MV-4-11 (cell line): ENCODE measurements around the gene GPC5.

Source experiments
- DNase-seq: peaks from one replicate; lab custom pipeline; 2025; lab: John Stamatoyannopoulos, UW

GPC5 gene

DNA sequence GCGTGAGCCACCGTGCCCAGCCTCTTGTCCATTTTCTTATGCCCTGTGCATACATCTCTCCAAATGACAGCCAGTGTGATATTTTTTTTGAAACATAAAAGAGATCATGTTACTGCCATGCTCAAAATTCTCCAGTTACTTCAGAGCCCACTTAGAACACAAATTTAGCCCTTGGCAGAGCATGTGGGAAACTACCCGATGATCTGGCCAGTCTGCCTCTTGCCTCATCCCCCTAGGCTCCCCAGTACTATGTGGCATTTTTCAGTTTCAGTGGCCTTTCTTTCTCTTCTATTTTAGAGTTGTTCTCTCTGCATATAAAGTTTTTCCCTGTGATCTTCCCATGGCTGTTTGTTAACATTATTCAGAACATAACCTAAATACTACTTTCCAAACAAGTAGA, 323.0 kb downstream of the GPC5 start:
- no peak for DNase-seq

DNA sequence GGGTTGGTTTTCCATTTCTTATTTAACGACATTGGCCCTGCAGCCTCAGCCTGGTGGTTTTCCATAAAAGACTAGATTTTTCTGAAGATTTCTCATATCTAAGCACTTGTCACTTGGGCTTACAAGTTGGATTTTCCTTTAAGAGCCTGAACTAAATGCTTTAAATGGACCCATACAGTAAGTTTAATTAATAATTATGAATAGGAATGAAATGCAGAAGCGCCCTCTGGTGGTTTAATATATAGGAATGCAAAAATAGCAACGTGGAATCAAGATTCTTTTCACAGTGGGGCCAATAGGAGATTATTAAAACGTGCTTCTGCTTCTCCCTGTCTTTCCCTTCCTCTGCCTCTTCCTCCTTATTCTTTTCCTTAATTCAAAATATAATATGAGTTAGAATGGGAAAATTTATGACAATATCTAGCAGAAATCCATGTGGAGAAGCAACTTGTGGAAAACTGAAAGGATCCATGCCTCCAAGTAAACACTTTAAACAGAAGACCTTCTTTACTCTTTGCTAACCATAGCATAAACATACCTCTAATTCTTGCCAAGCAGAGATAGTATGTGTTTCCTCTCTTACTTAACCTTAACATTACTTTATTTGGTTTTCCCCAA, 324.0 kb downstream of the GPC5 start:
- peak; percentile 0 for DNase-seq

DNA sequence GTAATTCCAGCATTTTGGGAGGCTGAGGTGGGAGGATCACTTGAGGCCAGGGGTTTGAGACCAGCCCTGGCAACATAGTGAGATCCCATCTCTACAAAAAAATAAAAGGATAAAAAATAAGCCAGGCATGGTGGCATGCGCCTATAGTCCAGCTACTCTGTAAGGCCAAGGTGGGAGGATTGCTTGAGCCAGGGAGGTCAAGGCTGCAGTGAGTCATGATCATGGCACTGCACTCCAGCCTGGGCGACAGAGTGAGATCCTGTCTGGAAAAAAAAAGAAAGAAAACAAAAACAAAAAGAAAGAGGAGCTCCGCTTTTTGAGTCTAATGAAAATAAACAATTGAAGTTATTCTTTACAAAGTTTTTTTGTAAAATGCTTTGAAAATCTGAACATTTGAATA, 326.2 kb downstream of the GPC5 start:
- DNase-seq, result no peak

DNA sequence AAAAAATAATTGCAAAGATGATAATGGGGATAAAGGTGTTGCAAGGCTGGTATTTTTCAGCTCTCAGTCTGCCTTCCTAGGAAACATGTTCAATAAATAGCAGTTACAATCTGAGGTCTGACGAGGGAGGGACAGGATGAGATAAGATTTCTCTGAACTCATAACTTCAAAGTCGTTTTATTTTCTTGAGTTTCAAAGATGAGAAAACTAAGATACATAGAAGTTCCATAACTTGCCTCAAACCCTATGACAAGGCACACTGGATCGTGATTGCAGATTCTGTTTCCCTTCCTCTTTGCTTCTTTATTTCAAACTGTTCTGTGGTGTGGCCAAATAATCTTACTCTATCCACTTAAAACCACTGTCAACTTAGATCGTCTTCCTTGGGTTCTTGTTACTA, 327.2 kb downstream of the GPC5 start:
- peak; percentile 31 for DNase-seq

DNA sequence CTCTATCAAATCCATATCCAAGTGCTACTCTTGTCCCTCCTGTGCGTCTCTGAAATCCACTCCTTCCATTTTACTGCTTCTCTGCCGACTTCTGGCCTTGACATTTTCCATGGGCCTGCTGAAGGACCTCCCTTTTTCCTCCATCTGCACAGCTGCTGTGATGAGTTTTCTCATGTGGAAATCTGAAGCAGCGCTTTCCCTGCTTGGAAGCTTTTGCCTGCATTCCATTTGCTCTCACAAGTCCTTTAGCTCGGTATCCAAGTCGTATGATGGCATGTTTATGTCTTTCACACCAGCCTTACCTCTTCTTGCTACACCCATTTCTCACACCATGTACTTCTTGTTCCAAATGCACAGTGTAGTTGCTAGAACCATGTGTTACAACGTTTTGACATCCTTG, 328.2 kb downstream of the GPC5 start:
- no peak for DNase-seq

DNA sequence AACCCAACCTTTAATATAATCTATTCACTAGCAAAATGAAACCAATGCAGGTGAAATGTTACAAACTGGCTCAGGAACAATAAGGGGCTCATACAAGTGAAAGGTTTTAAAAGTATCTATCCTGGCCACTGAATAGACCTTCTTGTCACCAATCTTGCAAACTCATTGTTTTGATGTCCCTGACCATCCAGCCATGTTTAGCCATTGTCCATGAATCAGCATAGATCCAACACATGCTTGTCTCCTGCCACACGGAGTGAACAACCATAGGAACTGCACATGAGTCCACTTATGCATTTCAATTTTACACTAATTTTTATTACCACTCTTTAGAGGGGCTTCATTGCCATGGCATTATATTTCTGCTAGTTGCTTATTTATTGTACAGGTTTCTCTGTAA, 331.4 kb downstream of the GPC5 start:
- DNase-seq, result no peak

DNA sequence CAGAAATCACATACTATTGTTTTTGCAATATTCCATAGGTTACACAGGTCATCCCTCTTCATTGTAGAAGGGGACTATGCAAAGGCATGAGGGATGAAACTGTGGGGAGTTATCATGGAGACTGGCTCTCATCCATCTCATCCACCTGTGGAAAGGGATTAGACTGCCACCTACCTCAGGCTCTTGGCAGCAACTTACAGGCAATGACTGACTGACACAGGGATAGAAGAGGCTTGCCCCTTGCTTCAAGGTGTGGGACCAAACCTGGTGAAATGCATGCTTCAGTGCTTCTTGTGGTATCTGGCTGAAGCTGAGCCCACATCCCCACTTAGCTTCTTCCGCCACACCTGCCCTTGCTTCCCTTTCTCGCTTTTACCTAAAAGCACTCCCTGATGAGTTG, 341.3 kb downstream of the GPC5 start:
- DNase-seq, result no peak

DNA sequence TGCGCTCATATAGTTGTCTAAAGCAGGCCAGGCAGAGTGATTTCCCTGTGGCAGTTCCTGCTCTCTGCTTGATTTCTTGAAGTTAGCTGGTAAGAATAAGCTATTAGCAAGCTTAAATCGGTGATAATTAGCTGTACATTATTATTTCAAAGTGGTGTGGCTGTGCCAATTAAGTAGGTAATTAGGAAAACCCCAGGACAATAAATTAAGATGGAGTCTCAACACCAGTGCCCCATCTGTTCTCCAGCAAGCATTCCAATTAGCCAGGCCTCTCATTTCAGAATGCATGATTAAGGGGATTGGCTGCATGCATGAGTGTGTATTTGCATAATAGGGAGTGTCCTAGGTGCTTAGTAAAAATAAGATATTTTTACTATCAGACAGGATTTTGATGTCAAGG, 342.3 kb downstream of the GPC5 start:
- no peak for DNase-seq

DNA sequence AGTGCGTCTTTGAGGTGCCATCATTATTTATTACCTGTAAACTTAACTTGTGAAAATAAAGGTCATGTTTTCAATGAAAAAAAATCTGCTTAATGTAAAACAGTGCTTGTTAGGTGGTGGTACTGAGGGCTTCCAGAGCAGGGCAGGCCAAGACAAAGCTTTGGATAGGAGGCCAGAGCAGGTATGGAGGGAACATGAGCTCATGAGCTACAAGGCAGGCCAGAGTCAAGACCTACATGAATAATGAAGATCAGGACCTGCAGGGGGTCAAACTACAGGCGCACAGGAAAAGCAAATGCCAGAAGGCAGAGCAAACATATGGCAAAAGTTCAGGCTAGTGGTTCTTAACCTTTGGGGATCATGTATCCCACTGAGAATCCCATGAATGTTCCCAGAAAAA, 343.5 kb downstream of the GPC5 start:
- DNase-seq, result no peak

DNA sequence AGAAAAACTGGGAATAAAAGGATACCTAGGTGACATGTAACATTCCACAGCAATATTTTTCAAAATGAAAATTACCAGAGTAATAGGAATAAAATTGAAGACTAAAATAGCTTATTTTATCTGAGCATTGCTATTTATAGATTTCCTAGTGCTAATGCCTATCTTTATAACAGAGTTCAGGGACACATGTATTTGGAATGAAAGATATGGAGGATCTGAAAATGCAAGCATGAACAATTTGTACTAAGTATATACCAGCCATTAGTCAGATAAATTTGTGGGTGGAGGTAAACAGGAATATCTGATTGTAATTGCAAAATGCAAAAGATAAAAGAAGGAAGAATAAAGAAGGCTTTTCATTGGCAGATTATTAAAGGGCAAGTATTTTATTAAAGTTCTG, 345.9 kb downstream of the GPC5 start:
- no peak for DNase-seq

DNA sequence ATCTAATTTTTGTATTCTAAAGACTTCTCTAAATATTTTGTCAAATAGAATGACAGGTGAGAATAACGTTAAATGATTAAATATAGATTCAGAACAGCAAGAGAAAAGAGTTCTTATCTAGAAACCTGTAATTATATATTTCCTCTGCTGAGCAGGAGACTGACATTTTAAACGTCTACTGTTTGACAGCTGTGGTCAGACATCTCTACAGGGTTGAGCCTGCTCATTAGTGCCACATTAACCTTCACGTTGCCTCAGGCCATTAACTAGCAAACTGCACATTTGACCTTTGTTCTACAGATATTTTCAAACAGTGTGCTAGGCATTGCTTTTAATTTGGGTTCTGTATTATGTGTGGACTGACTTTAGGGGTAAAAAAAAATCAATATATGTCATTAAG, 347.5 kb downstream of the GPC5 start:
- no peak for DNase-seq

DNA sequence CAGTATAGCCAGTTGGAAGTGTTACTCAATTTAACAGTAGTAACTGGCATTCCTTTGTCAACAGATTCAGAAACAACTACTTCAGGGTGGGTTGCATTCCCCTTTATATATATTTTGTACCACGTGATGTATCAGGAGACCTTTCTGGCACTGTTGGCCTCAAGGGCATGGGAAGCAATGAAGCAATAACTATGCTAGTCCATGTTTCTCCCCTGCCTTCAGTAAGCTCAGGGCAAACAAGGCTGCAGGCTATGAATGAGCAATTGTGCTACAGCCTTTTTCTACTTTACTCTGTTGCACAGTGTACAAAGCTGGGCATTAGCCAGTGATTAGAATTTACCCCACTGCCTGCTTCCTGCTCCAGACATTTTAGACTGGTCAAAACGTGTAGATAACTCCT, 348.8 kb downstream of the GPC5 start:
- no peak for DNase-seq

DNA sequence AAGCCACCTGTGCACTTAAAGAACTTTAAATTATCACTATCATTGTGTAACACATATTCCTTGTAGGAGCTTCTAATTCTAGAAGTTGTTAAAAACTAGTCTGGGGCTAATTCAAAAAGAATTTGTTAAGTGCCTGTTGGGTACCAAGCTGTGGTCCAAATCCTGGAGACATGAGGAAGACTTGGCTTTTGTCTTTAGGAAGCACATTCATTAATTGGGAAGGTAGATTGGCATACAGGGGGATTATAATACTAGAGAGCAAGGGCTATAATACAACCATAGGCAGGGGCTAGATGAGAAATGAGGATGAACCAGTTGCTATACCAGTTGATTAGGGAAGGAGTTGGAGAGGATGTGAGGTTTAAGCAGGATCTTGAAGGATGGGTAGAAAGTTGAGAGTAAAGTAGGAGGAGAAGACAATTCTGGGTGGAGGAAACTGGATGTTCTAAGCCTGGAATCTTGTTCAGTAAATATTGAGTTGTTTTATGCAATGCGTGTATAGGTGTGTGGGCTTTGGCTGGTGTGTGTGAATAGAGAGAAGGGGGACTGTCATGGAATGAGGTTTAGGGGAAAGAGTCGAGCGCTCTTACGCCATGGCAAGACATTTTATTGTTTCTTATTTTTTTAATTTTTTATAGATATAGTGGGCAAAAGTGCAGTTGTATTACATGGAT, 350.1 kb downstream of the GPC5 start:
- DNase-seq, result no peak

DNA sequence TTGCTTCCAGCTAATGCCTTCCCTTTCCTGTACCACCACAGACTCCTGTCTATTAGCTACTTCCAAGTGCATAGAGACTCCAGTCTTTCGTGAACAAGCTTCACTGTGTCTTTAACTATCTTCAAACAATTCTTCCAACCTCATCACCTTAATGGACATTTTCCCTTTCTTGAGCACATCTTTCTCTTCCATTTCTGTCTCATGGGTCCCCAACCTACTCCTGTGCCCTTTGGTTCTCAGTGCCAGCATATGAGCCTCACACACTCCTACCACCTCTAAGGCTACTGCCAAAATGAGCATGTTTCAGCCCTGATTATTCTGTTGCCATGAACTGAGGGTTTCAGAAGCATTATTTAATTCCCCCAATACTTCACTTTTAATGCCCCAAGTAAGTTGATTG, 360.3 kb downstream of the GPC5 start:
- DNase-seq, result no peak

DNA sequence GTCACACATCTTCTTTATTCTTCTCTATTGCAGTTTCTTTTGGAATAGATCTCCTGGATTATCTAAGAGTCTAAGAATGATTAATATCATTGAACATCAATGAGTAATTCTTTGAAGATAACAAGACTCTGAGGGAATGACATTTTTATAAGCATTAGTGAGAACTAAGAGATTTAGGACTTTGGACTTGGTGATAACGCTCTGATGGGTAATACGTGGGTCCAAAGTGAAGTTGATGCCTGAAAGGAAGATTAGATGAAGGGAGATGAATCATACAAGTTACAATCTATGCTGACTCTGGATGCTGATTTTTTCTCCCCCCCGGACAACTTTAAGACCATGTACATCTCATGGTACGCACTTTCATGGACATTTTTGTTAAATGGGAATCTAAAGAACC, 364.5 kb downstream of the GPC5 start:
- DNase-seq, result no peak

DNA sequence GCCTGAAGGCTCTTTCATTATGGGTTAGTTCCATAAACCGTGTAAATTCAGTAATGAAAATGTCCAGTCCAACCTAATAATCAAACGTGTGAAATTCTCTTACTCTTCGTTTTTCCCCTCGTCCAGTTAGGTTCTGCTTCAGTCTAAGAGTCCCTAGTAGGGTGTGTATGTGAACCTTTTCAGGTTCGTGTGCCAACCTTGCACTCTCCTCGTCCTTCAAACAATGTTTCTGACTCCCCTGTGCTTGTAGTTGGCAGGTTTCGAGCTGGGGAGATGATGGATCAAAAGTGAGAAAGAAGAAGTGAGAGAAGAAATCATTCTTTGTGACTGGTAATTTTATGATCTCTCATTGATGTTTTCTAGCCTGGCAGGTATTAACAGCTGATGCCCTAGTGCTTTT, 366.1 kb downstream of the GPC5 start:
- no peak for DNase-seq

DNA sequence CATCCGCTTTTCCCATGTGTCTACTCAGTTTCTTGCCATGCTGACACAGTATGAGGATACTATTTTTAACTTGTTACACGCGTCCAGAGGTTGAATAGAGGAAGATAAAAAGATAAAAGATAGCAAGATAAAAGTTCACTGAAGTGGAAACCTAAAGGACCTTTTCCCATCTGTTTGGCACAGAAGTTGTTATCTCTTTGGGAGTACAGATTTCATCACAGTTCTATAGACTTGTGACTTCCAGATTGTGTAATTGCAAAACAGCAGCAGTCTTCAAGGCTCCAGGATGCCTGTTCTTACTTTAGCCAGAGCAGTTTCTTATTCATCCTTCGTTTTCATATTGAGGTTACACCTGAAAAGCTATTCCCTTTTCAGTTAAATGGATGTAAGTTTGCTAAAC, 369.2 kb downstream of the GPC5 start:
- no peak for DNase-seq

DNA sequence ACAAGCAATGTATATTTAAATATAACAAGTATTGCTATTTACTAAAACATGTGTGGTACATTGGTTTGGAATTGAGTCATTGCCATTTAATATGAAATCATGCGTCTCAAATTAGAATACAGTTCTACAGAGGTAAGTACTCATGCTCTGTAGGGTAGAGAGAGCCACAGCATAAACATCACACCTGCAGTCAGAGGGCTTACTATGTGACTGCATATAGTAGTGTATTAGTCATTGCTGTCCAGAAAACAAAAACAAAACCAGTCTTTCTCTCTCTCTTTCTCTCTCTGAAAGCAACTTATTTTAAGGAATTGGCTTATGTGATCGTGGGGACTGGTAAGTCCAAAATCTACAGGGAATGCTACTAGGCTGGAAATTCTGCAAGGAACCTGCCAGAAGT, 370.3 kb downstream of the GPC5 start:
- DNase-seq, result no peak

DNA sequence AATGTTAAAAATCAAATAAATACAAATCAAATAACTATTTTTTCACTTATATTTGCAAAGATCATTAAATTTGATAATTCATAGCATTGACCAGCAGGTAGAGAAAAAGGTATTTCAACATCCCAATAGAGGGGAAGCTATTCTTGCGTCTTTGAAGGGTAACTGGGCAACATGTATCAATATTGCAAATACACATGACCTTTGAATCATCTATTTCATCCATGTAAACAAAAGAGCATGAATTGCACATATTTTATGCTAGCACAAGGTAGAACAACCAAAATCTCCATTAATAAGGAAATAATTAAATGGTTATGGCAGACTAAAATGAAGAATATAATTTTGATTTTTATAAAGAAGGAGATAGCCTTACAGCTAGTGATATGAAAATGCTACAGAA, 372.8 kb downstream of the GPC5 start:
- DNase-seq, result no peak

DNA sequence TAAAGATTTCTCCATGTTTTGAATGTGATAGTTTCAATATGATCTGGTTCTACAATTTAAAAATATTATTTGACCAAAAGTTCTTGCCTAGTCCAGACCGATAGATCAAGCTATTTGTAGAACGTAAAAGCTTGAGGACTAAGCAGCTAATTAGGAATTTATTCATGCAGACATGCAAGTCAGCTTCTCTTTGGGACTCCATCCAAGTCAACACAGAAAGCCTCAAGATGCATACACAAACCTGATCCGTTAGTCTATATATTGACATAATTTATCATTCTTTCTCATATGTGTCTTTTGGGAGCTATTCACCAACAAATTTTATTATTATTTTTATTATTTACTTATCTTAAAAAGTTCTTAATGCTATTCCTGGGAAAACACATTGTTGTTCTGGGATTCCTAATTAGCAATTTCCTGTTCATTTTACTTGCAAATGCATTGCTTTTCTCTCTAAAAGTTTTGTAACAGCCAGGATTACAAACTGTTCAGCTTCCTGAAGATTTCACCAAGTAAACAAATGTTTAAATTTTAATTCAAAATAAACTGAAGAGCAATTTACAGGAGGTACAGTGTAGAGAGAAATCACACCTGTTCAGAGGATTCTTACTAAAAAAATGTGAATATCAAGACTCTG, 375.3 kb downstream of the GPC5 start:
- DNase-seq, result no peak

DNA sequence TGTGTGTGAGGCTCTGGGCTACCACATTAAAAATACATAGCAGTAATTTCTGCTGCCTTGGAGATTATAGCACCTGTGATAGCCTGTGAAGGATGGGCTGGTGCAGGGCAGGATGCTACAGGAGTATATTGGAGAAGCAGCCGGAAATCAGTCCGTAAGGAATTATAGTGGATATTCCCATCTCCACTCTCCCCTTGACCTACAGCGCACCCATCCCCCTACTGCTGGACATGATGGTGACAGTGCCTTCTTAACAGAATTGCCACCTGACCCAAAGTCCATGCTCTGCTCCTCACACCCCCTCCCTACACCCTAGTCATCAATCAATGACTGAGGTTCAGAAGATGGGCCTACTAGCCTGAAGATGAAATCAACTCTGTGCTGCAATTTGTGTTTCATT, 376.0 kb downstream of the GPC5 start:
- no peak for DNase-seq

DNA sequence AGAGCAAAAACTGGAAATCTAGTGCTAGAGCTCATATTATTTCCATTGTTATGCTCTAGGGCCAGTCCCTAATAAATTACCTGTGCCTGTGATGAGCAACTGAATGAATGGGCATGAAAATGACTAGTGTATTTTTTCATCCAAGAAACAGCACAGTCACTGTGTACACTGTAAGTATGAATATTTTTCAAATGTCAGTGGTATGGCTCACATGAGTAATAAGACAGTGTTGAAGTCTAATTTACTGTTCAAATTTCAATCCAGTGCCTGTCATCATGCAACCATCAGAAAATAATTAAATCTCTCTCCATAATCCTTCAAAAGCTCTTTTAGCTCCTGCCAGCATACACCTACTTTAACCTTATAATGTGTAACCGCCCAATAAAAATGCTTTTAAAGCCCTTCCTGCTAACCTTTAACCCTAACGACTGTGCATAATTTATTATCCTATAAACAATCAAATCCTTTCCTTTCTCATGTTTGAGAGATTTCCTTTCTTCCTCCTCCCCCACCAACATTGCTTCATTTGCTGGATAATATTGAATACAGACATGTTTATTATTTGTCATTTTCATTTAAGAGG, 378.3 kb downstream of the GPC5 start:
- no peak for DNase-seq

DNA sequence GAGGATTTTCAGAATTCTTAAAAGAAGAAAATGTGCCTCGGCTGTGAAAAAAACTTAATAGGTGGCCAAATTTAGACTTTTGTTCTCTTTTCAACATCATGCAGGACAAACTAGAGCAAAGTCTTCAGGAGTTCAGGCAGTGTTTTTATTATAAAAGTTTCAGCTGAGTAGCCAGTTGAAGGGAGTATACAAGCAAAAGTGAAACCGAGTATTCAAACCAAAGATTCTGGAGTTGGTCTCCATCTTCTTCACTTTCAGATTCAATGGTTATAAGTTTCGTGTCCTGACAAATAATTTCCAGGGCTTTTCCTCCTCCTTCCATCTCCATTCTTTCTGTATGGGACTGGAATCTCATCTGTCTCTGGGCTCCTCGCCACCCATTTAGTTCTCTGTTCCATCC, 379.7 kb downstream of the GPC5 start:
- no peak for DNase-seq
